Endothelial cell (in vitro differentiated cells): ENCODE data around the gene RENBP. TPM values are rescaled to one million over a fixed set of nuclear protein-coding genes. Genes with fewer than 3 reads are reported as not detected.

Experiments used
- DNase-seq: peaks from one replicate; pipeline ENCODE4 v3.0.0; 2021; ENCODE audit warnings: low spot score
- H3K27ac Mint-ChIP-seq: one replicate; pipeline ENCODE4 v1.8.0; 2021; ENCODE audit warnings: mixed read lengths, inconsistent platforms; ENCODE audit not compliant: unreplicated experiment
- H3K27me3 Mint-ChIP-seq: one replicate; pipeline ENCODE4 v1.8.0; 2021; ENCODE audit warnings: mild to moderate bottlenecking, moderate library complexity, mixed read lengths, inconsistent platforms; ENCODE audit not compliant: unreplicated experiment
- H3K36me3 Mint-ChIP-seq: one replicate; pipeline ENCODE4 v1.8.0; 2021; ENCODE audit warnings: mild to moderate bottlenecking, low read depth, mixed read lengths, inconsistent platforms; ENCODE audit not compliant: unreplicated experiment
- H3K4me1 Mint-ChIP-seq: one replicate; pipeline ENCODE4 v1.8.0; 2021; ENCODE audit warnings: mild to moderate bottlenecking, mixed read lengths, inconsistent platforms; ENCODE audit not compliant: unreplicated experiment
- H3K4me3 Mint-ChIP-seq: one replicate; pipeline ENCODE4 v1.8.0; 2021; ENCODE audit warnings: mild to moderate bottlenecking, mixed read lengths, inconsistent platforms; ENCODE audit not compliant: unreplicated experiment
- H3K9me3 Mint-ChIP-seq: one replicate; pipeline ENCODE4 v1.8.0; 2021; ENCODE audit warnings: mixed read lengths, inconsistent platforms; ENCODE audit not compliant: unreplicated experiment
- CTCF ChIP-seq: fragments of 200-600 bp; sonication (generic); IDR thresholded peaks from one replicate; pipeline ENCODE4 v1.5.0; 2021; ENCODE audit warnings: antibody characterized with exemption; ENCODE audit not compliant: unreplicated experiment
- total RNA-seq: library from RNA; stranded (reverse); fragmentation: NEBNext Ultra II Directional; extraction: Animal tissue kit (Norgen Biotek cat#: 25700); gene quantifications from one replicate; pipeline ENCODE4 v1.2.1, GENCODE V29; 2021; ENCODE audit not compliant: unreplicated experiment

The RENBP gene
- total RNA-seq, 1 donor from 2014 or later, result 19.3 TPM

- no peak for TF ChIP-seq CTCF
- peaks cover 8% of the 10 kb centered on the region for H3K27me3 Mint-ChIP-seq
- H3K9me3 Mint-ChIP-seq, result no peaks in the 10 kb centered on the region
- H3K27ac Mint-ChIP-seq, result no peak overlapping the region
- H3K4me1 Mint-ChIP-seq, result peaks cover 27% of the 10 kb centered on the region
- H3K36me3 Mint-ChIP-seq, result no peaks in the 10 kb centered on the region
- DNase-seq, result no peak
- H3K4me3 Mint-ChIP-seq, result no peak overlapping the region
Measured at GRCh38 chrX:153902385-153902784, 42.1 kb downstream of the RENBP start.

GRCh38 chrX:153901753-153902140 is 42.7 kb downstream of the RENBP start:
- DNase-seq, result no peak
- Mint-ChIP-seq H3K27ac (no peak overlapping the region), H3K4me1 (peaks cover 27% of the 10 kb centered on the region), H3K9me3 (no peaks in the 10 kb centered on the region), H3K4me3 (no peak overlapping the region), H3K36me3 (no peaks in the 10 kb centered on the region), H3K27me3 (peaks cover 8% of the 10 kb centered on the region)
- TF ChIP-seq CTCF, result no peak

GRCh38 chrX:153900831-153901752 is 43.4 kb downstream of the RENBP start:
- Mint-ChIP-seq H3K4me1 (peaks cover 27% of the 10 kb centered on the region), H3K9me3 (no peaks in the 10 kb centered on the region), H3K4me3 (peak overlapping the region; percentile 73), H3K27me3 (peaks cover 8% of the 10 kb centered on the region), H3K27ac (peak overlapping the region; percentile 70), H3K36me3 (no peaks in the 10 kb centered on the region)
- DNase-seq, result no peak
- TF ChIP-seq CTCF, result no peak

- Mint-ChIP-seq H3K4me1 (peaks cover 13% of the 10 kb centered on the region), H3K4me3 (no peak overlapping the region), H3K27ac (no peak overlapping the region), H3K9me3 (no peaks in the 10 kb centered on the region), H3K27me3 (peaks cover 3% of the 10 kb centered on the region), H3K36me3 (no peaks in the 10 kb centered on the region)
- no peak for TF ChIP-seq CTCF
- DNase-seq, result no peak
Measured at GRCh38 chrX:153897899-153898298, 46.5 kb downstream of the RENBP start.

- peaks cover 9% of the 10 kb centered on the region for H3K27me3 Mint-ChIP-seq
- no peak overlapping the region for H3K27ac Mint-ChIP-seq
- H3K4me1 Mint-ChIP-seq, result no peaks in the 10 kb centered on the region
- no peak overlapping the region for H3K4me3 Mint-ChIP-seq
- H3K36me3 Mint-ChIP-seq, result no peaks in the 10 kb centered on the region
- no peak for DNase-seq
- TF ChIP-seq CTCF, result no peak
- H3K9me3 Mint-ChIP-seq, result no peaks in the 10 kb centered on the region
Measured at GRCh38 chrX:153889123-153889522, 55.3 kb downstream of the RENBP start.
